HepG2 (cell line): ENCODE results near the gene FHIT. TPM values are rescaled to one million over a fixed set of nuclear protein-coding genes. Genes with fewer than 3 reads are reported as not detected.

Source experiments
- ATAC-seq: fragments of 200-7000 bp; cut with Tn5 transposase; 3 replicates; pipeline ENCODE4 v1.9.1; 2020; ENCODE audit warnings: mild to moderate bottlenecking, moderate library complexity
- BruUV-seq: library from RNA; stranded (reverse); fragments of 400-500 nt; replicated peaks from 2 replicates; lab custom pipeline; 2021; lab: Mats Ljungman, UMichigan
- CTCF ChIA-PET: fragments of 300-600 bp; formaldehyde crosslinking; extraction: SDS; loops from one replicate; lab custom pipeline; 2021; ENCODE audit warnings: low total read pairs, inconsistent platforms, low intra/inter-chr PET ratio; lab: Yijun Ruan, JAX
- POLR2A ChIA-PET: fragments of 350-600 bp; sonication (Branson Sonifier 250); formaldehyde crosslinking; loops from one replicate; lab custom pipeline; 2020; ENCODE audit warnings: antibody characterized with exemption, inconsistent platforms; lab: Yijun Ruan, JAX
- DNase-seq: peaks from one replicate; pipeline ENCODE4 v3.0.0-alpha.2; 2015; ENCODE audit warnings: low spot score
- FAIRE-seq: peaks from 3 replicates; lab custom pipeline; 2011; peaks lifted over from hg19 to GRCh38; lab: Jason Lieb, UNC
- H2AFZ ChIP-seq: one replicate; pipeline ENCODE4 v1.6.1; 2011; ENCODE audit warnings: low read length, inconsistent platforms
- H3K27ac ChIP-seq: fragments of 300-600 bp; 3 replicates; pipeline ENCODE4 v1.8.0; 2011; ENCODE audit warnings: mixed run types, mild to moderate bottlenecking, mixed read lengths, low read length, inconsistent platforms; ENCODE audit not compliant: insufficient read depth; ENCODE audit errors: extremely low read length
- H3K27me3 ChIP-seq, 2 experiments: fragments of 200-600 bp in 1 of 2; 2 replicates in 1 of 2; 3 replicates in 1 of 2; pipeline versions ENCODE4 v1.6.0 to v1.8.0; 2011; ENCODE audit warnings: low read length in 2 of 2, mild to moderate bottlenecking in 2 of 2, moderate library complexity in 2 of 2, inconsistent platforms in 1 of 2; ENCODE audit not compliant: insufficient read depth in 2 of 2, control insufficient read depth in 1 of 2
- H3K36me3 ChIP-seq, 2 experiments: fragments of 200-600 bp in 1 of 2; replicated peaks in 1 of 2; 2 replicates in 1 of 2; 3 replicates in 1 of 2; pipeline versions ENCODE4 v1.5.1 to v1.8.0; 2011; ENCODE audit warnings: low read length in 2 of 2, inconsistent platforms in 1 of 2; ENCODE audit not compliant: insufficient read depth in 2 of 2, control insufficient read depth in 1 of 2
- H3K4me1 ChIP-seq: 2 replicates; pipeline ENCODE4 v1.5.1; 2012; ENCODE audit warnings: low read length, inconsistent platforms; ENCODE audit not compliant: insufficient read depth
- H3K4me2 ChIP-seq: 2 replicates; pipeline ENCODE4 v1.6.0; 2011; ENCODE audit warnings: low read depth, low read length, inconsistent platforms
- H3K4me3 ChIP-seq, 3 experiments: fragments of 200-600 bp in 1 of 3; sonication (generic), shearing (Covaris generic) in 1 of 3; replicated peaks in 1 of 3; 2 replicates each; pipeline ENCODE4 v1.5.1; 2011 to 2016; ENCODE audit warnings: low read length in 3 of 3, inconsistent platforms in 2 of 3, low read depth in 2 of 3, mild to moderate bottlenecking in 2 of 3, control low read depth in 1 of 3, mixed read lengths in 1 of 3; ENCODE audit not compliant: insufficient read depth in 1 of 3
- H3K79me2 ChIP-seq: one replicate; pipeline ENCODE4 v1.6.1; 2011; ENCODE audit warnings: low read length, inconsistent platforms; ENCODE audit not compliant: insufficient read depth
- H3K9ac ChIP-seq: 2 replicates; pipeline ENCODE4 v1.6.0; 2011; ENCODE audit warnings: mild to moderate bottlenecking, low read depth, low read length, inconsistent platforms; ENCODE audit not compliant: insufficient read depth
- H3K9me3 ChIP-seq: 2 replicates; pipeline ENCODE4 v1.5.1; 2012; ENCODE audit warnings: mild to moderate bottlenecking, low read length
- H4K20me1 ChIP-seq: 2 replicates; pipeline ENCODE4 v1.6.0; 2011; ENCODE audit warnings: inconsistent platforms, mild to moderate bottlenecking, low read length, moderate library complexity; ENCODE audit not compliant: insufficient read depth
- CENPX ChIP-seq: sonication (generic); formaldehyde crosslinking; IDR thresholded peaks from 2 replicates; pipeline ENCODE4 v1.9.0; 2021; ENCODE audit warnings: mild to moderate bottlenecking, missing genetic modification reagents, moderate library complexity
- ELF1 ChIP-seq: sonication (generic); formaldehyde crosslinking; IDR thresholded peaks from 2 replicates; pipeline ENCODE4 v1.4.0; 2020; ENCODE audit warnings: missing genetic modification reagents
- HES4 ChIP-seq: sonication (generic); formaldehyde crosslinking; IDR thresholded peaks from 2 replicates; pipeline ENCODE4 v1.9.0; 2021; ENCODE audit warnings: mild to moderate bottlenecking, missing genetic modification reagents, borderline replicate concordance
- HOXA7 ChIP-seq: sonication (generic); formaldehyde crosslinking; IDR thresholded peaks from 2 replicates; pipeline ENCODE4 v1.8.1; 2022; ENCODE audit warnings: mild to moderate bottlenecking, missing genetic modification reagents, moderate library complexity
- NCOR1 ChIP-seq: fragments of 200-600 bp; sonication (generic); IDR thresholded peaks from 2 replicates; pipeline ENCODE4 v1.7.0; 2017; ENCODE audit warnings: antibody characterized with exemption, low read length, borderline replicate concordance
- RAD51 ChIP-seq: fragments of 450-650 bp; IDR thresholded peaks from 2 replicates; pipeline ENCODE4 v1.6.1; 2016; ENCODE audit warnings: borderline replicate concordance
- RBM22 ChIP-seq: fragments of 200-400 bp; formaldehyde crosslinking; optimal IDR thresholded peaks from 2 replicates; pipeline ENCODE3; 2017; ENCODE audit warnings: mild to moderate bottlenecking, low read length, moderate library complexity
- ZFP82 ChIP-seq: sonication (generic); formaldehyde crosslinking; IDR thresholded peaks from 2 replicates; pipeline ENCODE4 v1.5.1; 2020; ENCODE audit warnings: mild to moderate bottlenecking, missing genetic modification reagents, borderline replicate concordance
- ZNF367 ChIP-seq: sonication (generic); formaldehyde crosslinking; IDR thresholded peaks from 2 replicates; pipeline ENCODE4 v1.4.0; 2020; ENCODE audit warnings: missing genetic modification reagents, borderline replicate concordance
- ZNF761 ChIP-seq: sonication (generic); formaldehyde crosslinking; conservative IDR thresholded peaks from 2 replicates; pipeline ENCODE4 v1.4.0; 2020; ENCODE audit warnings: mild to moderate bottlenecking, missing genetic modification reagents
- ZNF841 ChIP-seq: sonication (generic); formaldehyde crosslinking; IDR thresholded peaks from 2 replicates; pipeline ENCODE4 v1.8.1; 2023; ENCODE audit warnings: missing genetic modification reagents, borderline replicate concordance
- ZNF891 ChIP-seq: sonication (generic); formaldehyde crosslinking; IDR thresholded peaks from 2 replicates; pipeline ENCODE4 v1.5.0; 2020; ENCODE audit warnings: mild to moderate bottlenecking, missing genetic modification reagents
- WGBS: methylation state at CpG from one replicate; pipeline ENCODE4 v1.1.6; 2017; ENCODE audit warnings: low lambda C conversion rate; 5-methylcytosine and 5-hydroxymethylcytosine counted together
- in situ Hi-C: cut with HindIII; loops from 2 replicates; pipeline ENCODE4 v1.10.0; 2017; ENCODE audit warnings: low pct_unique_long_range_greater_than_20kb; ENCODE audit not compliant: extremely low pct_ligation_motif_present
- intact Hi-C: fragments of 100-400 bp; cut with micrococcal nuclease; formaldehyde crosslinking; loops from one replicate; pipeline ENCODE4 v1.10.0; 2022; ENCODE audit not compliant: unreplicated experiment
- polyA plus RNA-seq, 8 experiments: library from polyadenylated mRNA; depleted of rRNA in 3 of 8; stranded (reverse) in 7 of 8; unstranded in 1 of 8; fragments of >200 nt; fragmentation: Illumina TruSeq in 4 of 8; extraction: Trizol in 4 of 8; gene quantifications; 2 replicates each; pipeline versions ENCODE4 v1.2.1 to v1.2.3, GENCODE V29; 2011 to 2016; ENCODE audit warnings: low read depth in 4 of 8, missing spikeins in 1 of 8, mixed read lengths in 1 of 8; ENCODE audit not compliant: insufficient read depth in 1 of 8
- total RNA-seq, 5 experiments: library from RNA; depleted of rRNA; stranded (reverse); fragments of >200 nt; fragmentation: Illumina TruSeq; extraction: Trizol; gene quantifications; 2 replicates each; pipeline ENCODE4 v1.2.3, GENCODE V29; 2016; ENCODE audit warnings: low read depth in 1 of 5
- TF ChIP-seq, protein P1 (sequence below): sonication (generic); formaldehyde crosslinking; IDR thresholded peaks from 2 replicates; pipeline ENCODE4 v1.4.0; 2020; ENCODE audit warnings: missing genetic modification reagents
- TF ChIP-seq, protein P2 (sequence below): sonication (generic); formaldehyde crosslinking; IDR thresholded peaks from 2 replicates; pipeline ENCODE4 v1.4.0; 2020; ENCODE audit warnings: missing genetic modification reagents
- TF ChIP-seq, protein P3 (sequence below): sonication (generic); formaldehyde crosslinking; conservative IDR thresholded peaks from 2 replicates; pipeline ENCODE4 v1.8.0; 2022; ENCODE audit warnings: low read depth, missing genetic modification reagents
- TF ChIP-seq, protein P4 (sequence below): fragments of 450-650 bp; IDR thresholded peaks from 2 replicates; pipeline ENCODE4 v1.6.1; 2017

The FHIT gene
- total and polyA plus RNA-seq, 2 of the 13 experiments (the other 11 are each of a cell fraction or from before 2014, with no cell fraction given): 4.0 to 4.6 TPM

DNA sequence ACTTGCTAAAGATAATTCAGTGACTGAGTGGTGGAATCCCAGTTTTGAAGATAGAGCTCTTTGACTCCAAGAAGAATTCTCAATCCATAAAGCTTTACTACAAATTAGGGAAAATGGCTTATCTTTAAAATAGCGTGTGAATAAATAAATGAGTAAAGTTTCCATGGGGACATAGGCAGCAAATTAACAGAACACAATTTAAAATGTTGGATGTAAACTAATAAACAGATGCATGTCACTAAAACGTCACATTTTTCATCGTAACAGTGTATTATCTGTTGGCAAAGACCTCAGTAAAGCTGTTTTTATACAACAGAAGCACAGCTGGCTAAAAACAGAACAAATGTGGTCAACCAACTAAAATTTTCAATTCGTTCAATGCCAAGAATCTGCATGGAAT, 1287.6 kb downstream of the FHIT start:
- Histone ChIP-seq H3K4me3 (no peak overlapping the region), H3K4me1 (no peaks in the 10 kb centered on the region), H3K9ac (no peak overlapping the region), H4K20me1 (no peaks in the 10 kb centered on the region), H3K4me2 (no peak overlapping the region), H3K36me3 (no peaks in the 10 kb centered on the region), H3K9me3 (no peaks in the 10 kb centered on the region), H3K79me2 (no peaks in the 10 kb centered on the region), H3K27ac (no peak overlapping the region), H3K27me3 (no peaks in the 10 kb centered on the region), H2AFZ (no peak overlapping the region)
- FAIRE-seq (no peak), ATAC-seq (no peak), DNase-seq (no peak)
- TF ChIP-seq, protein P1, sequence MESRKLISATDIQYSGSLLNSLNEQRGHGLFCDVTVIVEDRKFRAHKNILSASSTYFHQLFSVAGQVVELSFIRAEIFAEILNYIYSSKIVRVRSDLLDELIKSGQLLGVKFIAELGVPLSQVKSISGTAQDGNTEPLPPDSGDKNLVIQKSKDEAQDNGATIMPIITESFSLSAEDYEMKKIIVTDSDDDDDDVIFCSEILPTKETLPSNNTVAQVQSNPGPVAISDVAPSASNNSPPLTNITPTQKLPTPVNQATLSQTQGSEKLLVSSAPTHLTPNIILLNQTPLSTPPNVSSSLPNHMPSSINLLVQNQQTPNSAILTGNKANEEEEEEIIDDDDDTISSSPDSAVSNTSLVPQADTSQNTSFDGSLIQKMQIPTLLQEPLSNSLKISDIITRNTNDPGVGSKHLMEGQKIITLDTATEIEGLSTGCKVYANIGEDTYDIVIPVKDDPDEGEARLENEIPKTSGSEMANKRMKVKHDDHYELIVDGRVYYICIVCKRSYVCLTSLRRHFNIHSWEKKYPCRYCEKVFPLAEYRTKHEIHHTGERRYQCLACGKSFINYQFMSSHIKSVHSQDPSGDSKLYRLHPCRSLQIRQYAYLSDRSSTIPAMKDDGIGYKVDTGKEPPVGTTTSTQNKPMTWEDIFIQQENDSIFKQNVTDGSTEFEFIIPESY (CRISPR knock-in tag): no peak
- TF ChIP-seq HES4: no peak
- TF ChIP-seq RAD51: no peak
- TF ChIP-seq, protein P2, sequence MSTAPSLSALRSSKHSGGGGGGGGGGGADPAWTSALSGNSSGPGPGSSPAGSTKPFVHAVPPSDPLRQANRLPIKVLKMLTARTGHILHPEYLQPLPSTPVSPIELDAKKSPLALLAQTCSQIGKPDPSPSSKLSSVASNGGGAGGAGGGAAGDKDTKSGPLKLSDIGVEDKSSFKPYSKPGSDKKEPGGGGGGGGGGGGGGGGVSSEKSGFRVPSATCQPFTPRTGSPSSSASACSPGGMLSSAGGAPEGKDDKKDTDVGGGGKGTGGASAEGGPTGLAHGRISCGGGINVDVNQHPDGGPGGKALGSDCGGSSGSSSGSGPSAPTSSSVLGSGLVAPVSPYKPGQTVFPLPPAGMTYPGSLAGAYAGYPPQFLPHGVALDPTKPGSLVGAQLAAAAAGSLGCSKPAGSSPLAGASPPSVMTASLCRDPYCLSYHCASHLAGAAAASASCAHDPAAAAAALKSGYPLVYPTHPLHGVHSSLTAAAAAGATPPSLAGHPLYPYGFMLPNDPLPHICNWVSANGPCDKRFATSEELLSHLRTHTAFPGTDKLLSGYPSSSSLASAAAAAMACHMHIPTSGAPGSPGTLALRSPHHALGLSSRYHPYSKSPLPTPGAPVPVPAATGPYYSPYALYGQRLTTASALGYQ (CRISPR knock-in tag): no peak
- TF ChIP-seq ZNF891 (CRISPR knock-in tag): no peak
- no peak for TF ChIP-seq ZFP82 (CRISPR knock-in tag)
- no peak for TF ChIP-seq ZNF367 (CRISPR knock-in tag)
- TF ChIP-seq ELF1 (CRISPR knock-in tag): no peak
- no peak for TF ChIP-seq NCOR1
- TF ChIP-seq, protein P3, sequence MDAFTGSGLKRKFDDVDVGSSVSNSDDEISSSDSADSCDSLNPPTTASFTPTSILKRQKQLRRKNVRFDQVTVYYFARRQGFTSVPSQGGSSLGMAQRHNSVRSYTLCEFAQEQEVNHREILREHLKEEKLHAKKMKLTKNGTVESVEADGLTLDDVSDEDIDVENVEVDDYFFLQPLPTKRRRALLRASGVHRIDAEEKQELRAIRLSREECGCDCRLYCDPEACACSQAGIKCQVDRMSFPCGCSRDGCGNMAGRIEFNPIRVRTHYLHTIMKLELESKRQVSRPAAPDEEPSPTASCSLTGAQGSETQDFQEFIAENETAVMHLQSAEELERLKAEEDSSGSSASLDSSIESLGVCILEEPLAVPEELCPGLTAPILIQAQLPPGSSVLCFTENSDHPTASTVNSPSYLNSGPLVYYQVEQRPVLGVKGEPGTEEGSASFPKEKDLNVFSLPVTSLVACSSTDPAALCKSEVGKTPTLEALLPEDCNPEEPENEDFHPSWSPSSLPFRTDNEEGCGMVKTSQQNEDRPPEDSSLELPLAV (CRISPR knock-in tag): no peak
- TF ChIP-seq, protein P4, sequence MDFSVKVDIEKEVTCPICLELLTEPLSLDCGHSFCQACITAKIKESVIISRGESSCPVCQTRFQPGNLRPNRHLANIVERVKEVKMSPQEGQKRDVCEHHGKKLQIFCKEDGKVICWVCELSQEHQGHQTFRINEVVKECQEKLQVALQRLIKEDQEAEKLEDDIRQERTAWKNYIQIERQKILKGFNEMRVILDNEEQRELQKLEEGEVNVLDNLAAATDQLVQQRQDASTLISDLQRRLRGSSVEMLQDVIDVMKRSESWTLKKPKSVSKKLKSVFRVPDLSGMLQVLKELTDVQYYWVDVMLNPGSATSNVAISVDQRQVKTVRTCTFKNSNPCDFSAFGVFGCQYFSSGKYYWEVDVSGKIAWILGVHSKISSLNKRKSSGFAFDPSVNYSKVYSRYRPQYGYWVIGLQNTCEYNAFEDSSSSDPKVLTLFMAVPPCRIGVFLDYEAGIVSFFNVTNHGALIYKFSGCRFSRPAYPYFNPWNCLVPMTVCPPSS: no peak
- no peak for TF ChIP-seq RBM22
- TF ChIP-seq ZNF761 (CRISPR knock-in tag): no peak
- no peak for TF ChIP-seq CENPX (CRISPR knock-in tag)
- TF ChIP-seq HOXA7 (CRISPR knock-in tag): no peak
- TF ChIP-seq ZNF841 (CRISPR knock-in tag): no peak
- POLR2A ChIA-PET: no interaction called here
- CTCF ChIA-PET: no interaction called here
- intact Hi-C loops: no loop called here
- no TSS peak for BruUV-seq
- in situ Hi-C loops: no loop called here
- 5% methylated on average over 4 of the region's 4 CpGs for WGBS
